A549 (cell line): ENCODE results near the gene TOMM20L.

Source experiments
- CTCF ChIP-seq: fragments of >200 bp; sonication (Bioruptor Twin); formaldehyde crosslinking; IDR thresholded peaks from 3 replicates; pipeline ENCODE4 v1.5.1; 2016
- HOXB13 ChIP-seq: fragments of 250-450 bp; sonication (Bioruptor Pico); IDR thresholded peaks from 2 replicates; pipeline ENCODE4 v1.5.0; 2020; ENCODE audit warnings: low read depth, mild to moderate bottlenecking, moderate library complexity

- no peak for TF ChIP-seq CTCF
- no peak for TF ChIP-seq HOXB13 (CRISPR knock-in tag)
Observed at GRCh38 chr14:58397156-58397555, 1.4 kb downstream of the TOMM20L start.
